ENCODE results near the gene CDH2.
A peak's percentile ranks its signal among the peaks of the same experiment; 100 is the strongest.

Gene CDH2

GRCh38 chr18:28086670-28087552 lies 90.0 kb downstream of the CDH2 start:
- H3K4me3 ChIP-seq (ENCODE audit: low read depth, low read length): no peak overlapping the region
- DNase-seq (ENCODE audit: low read depth): peak; percentile 58
- TF ChIP-seq CTCF (IDR thresholded peaks at IDR 0.05; ENCODE audit: low read depth, low read length, missing control alignments): no peak
- in situ Hi-C loops (cut with HindIII; ENCODE audit: low sequenced_read_pairs): no loop called here

DNA sequence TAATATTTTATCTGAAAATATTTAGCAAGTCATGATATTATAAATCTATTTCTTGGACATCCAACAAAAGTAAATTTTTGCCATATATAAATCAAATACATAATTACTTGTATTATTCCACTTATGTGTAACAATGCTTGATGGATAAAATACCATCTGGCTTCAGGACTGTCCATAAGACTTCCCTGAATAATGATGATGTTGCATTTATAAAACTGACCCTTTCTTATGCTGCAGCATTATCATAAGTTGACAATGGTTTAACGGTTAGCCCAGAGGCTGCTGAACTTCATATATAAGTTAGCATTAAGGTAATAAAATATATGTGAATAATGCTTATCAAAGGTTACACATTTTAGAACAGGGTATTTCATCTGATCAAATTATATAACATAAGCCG lies 95.4 kb downstream of the CDH2 start:
- TF ChIP-seq CTCF (IDR thresholded peaks at IDR 0.05; ENCODE audit: low read depth, low read length, missing control alignments): no peak
- DNase-seq (ENCODE audit: low read depth): no peak
- H3K4me3 ChIP-seq (ENCODE audit: low read depth, low read length): no peak overlapping the region
- in situ Hi-C loops (cut with HindIII; ENCODE audit: low sequenced_read_pairs): no loop called here

DNA sequence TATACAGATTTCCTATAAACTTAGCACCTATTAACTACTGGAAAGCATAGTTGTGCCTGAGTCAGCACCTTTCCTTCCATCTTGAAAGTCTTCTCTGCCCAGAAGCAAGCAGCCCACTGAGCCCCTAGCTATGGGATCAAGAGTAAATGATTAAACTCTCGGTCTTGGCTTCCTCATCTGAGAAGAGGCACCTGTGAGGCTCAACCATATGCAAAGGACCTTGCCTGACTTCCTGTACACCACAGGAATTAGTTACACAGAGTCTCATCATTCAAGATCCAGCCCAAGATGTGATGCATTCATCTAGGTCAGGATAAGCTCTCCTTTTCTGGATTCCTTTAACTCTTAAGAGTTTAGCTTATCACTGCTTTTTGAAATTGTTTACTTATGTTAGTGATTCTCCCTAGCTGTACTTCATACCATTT lies 96.0 kb downstream of the CDH2 start:
- no peak overlapping the region for H3K4me3 ChIP-seq (ENCODE audit: low read depth, low read length)
- no peak for TF ChIP-seq CTCF (IDR thresholded peaks at IDR 0.05; ENCODE audit: low read depth, low read length, missing control alignments)
- no peak for DNase-seq (ENCODE audit: low read depth)
- in situ Hi-C loops (cut with HindIII; ENCODE audit: low sequenced_read_pairs): no loop called here

GRCh38 chr18:28079883-28080282 lies 97.0 kb downstream of the CDH2 start:
- TF ChIP-seq CTCF (IDR thresholded peaks at IDR 0.05; ENCODE audit: low read depth, low read length, missing control alignments): no peak
- in situ Hi-C loops (cut with HindIII; ENCODE audit: low sequenced_read_pairs): no loop called here
- no peak overlapping the region for H3K4me3 ChIP-seq (ENCODE audit: low read depth, low read length)
- DNase-seq (ENCODE audit: low read depth): no peak

GRCh38 chr18:28078849-28079248 lies 98.1 kb downstream of the CDH2 start:
- no peak overlapping the region for H3K4me3 ChIP-seq (ENCODE audit: low read depth, low read length)
- no peak for DNase-seq (ENCODE audit: low read depth)
- in situ Hi-C loops (cut with HindIII; ENCODE audit: low sequenced_read_pairs): no loop called here
- TF ChIP-seq CTCF (IDR thresholded peaks at IDR 0.05; ENCODE audit: low read depth, low read length, missing control alignments): no peak

GRCh38 chr18:28078298-28078697 lies 98.6 kb downstream of the CDH2 start:
- no peak overlapping the region for H3K4me3 ChIP-seq (ENCODE audit: low read depth, low read length)
- no peak for TF ChIP-seq CTCF (IDR thresholded peaks at IDR 0.05; ENCODE audit: low read depth, low read length, missing control alignments)
- no peak for DNase-seq (ENCODE audit: low read depth)
- in situ Hi-C loops (cut with HindIII; ENCODE audit: low sequenced_read_pairs): no loop called here

Measured in astrocyte of the cerebellum (primary cell).